ENCODE data around the gene KCND3.

- TF ChIP-seq CTCF (IDR thresholded peaks at IDR 0.05; ENCODE audit: insufficient read depth, low read depth, low read length) (no peak), EZH2 (IDR thresholded peaks at IDR 0.05; ENCODE audit: insufficient read depth, low read length) (no peak)
Measured at GRCh38 chr1:111862599-111862998, 126.9 kb downstream of the KCND3 start.

All from astrocyte (in vitro differentiated cells and primary cell).